ENCODE results near the gene SLC2A13. TPM values are rescaled to one million over a fixed set of nuclear protein-coding genes. Genes with fewer than 3 reads are reported as not detected.

Gene SLC2A13
- total and polyA plus RNA-seq, 10 of the 15 experiments (the other 5 are each of a cell fraction or from before 2014, with no cell fraction given), result 0.05 to 3.7 (median 0.25) TPM

GRCh38 chr12:40063414-40063813 is 42.5 kb downstream of the SLC2A13 start:
- no peak for DNase-seq (ENCODE audit: low read depth, low spot score)
- CTCF ChIA-PET, result interaction anchor here (1.3 to 1.4 kb wide), 2 partner anchors 25 to 70 kb away, joined by 3 to 5 read pairs; no protein-coding TSS in a partner anchor
- Histone ChIP-seq H3K9ac (ENCODE audit: control insufficient read depth, insufficient read depth, low read length) (no peak overlapping the region), H3K9me3 (replicated peaks; ENCODE audit: control insufficient read depth, insufficient read depth, low read length) (no peaks in the 10 kb centered on the region), H3K27ac (ENCODE audit: control insufficient read depth, insufficient read depth) (no peak overlapping the region), H2AFZ (ENCODE audit: control insufficient read depth, low read depth, low read length) (no peak overlapping the region), H3K4me3 (no peak overlapping the region), H3K79me2 (ENCODE audit: control insufficient read depth, insufficient read depth, low read length) (no peaks in the 10 kb centered on the region), H3K4me1 (ENCODE audit: control insufficient read depth, insufficient read depth, low read length) (no peaks in the 10 kb centered on the region), H4K20me1 (ENCODE audit: control insufficient read depth, insufficient read depth) (no peaks in the 10 kb centered on the region), H3K36me3 (ENCODE audit: control insufficient read depth in 2 of 2, insufficient read depth in 2 of 2, low read length in 1 of 2) (no peaks in the 10 kb centered on the region), H3K27me3 (replicated peaks in 1 of 2; ENCODE audit: control insufficient read depth in 2 of 2, insufficient read depth in 2 of 2, low read length in 1 of 2) (no peaks in the 10 kb centered on the region), H3K4me2 (ENCODE audit: control insufficient read depth, insufficient read depth) (no peak overlapping the region)
- no peak for FAIRE-seq
- in situ Hi-C loops (cut with MboI), result no loop called here
- SMC1A ChIA-PET (ENCODE audit: uncharacterized antibody, unreplicated experiment), result interaction anchor here (0.6 to 1.2 kb wide), 2 partner anchors 15 to 52 kb away, joined by 3 to 4 read pairs; no protein-coding TSS in a partner anchor
- no TSS peak for BruUV-seq (replicated peaks)
- no peak for ATAC-seq
- RAD21 ChIA-PET (ENCODE audit: unreplicated experiment), result interaction anchor here (0.6 to 1.2 kb wide), 3 partner anchors 9 to 52 kb away, joined by 3 read pairs; no protein-coding TSS in a partner anchor
- WGBS (ENCODE audit: insufficient coverage, insufficient replicate concordance, low lambda C conversion rate, missing lambda C conversion rate), result 66% methylated on average over 5 of the region's 5 CpGs
- no peak for TF ChIP-seq POLR2AphosphoS5 (IDR thresholded peaks at IDR 0.05; ENCODE audit: low read length)
- no peak for TF ChIP-seq SREBF2 (IDR thresholded peaks at IDR 0.05; ENCODE audit: low read length)
- no peak for TF ChIP-seq TAF1 (IDR thresholded peaks at IDR 0.05; ENCODE audit: borderline replicate concordance, low read depth, low read length)
- TF ChIP-seq ATF2 (IDR thresholded peaks at IDR 0.05; ENCODE audit: low read length), result no peak
- no peak for TF ChIP-seq CHD2 (IDR thresholded peaks at IDR 0.05; ENCODE audit: borderline replicate concordance, low read depth, low read length)
- no peak for TF ChIP-seq ATF7 (IDR thresholded peaks at IDR 0.05; ENCODE audit: low read depth)
- no peak for TF ChIP-seq YY1 (IDR thresholded peaks at IDR 0.05; ENCODE audit: low read depth, low read length)
- no peak for TF ChIP-seq CEBPZ (IDR thresholded peaks at IDR 0.05; ENCODE audit: low read depth, low read length)
- TF ChIP-seq RUNX3 (IDR thresholded peaks at IDR 0.05; ENCODE audit: low read length), result no peak
- TF ChIP-seq PAX8 (IDR thresholded peaks at IDR 0.05), result no peak
- no peak for TF ChIP-seq ZSCAN29 (IDR thresholded peaks at IDR 0.05)
- no peak for TF ChIP-seq BCL3 (IDR thresholded peaks at IDR 0.05; ENCODE audit: borderline replicate concordance, insufficient read depth, low read depth, low read length, poor library complexity, severe bottlenecking)
- intact Hi-C loops (cut with micrococcal nuclease; ENCODE audit: unreplicated experiment), result no loop called here
- POLR2A ChIA-PET, result interaction anchor here (0.6 kb wide), 3 partner anchors 9 to 42 kb away, joined by 3 read pairs; no protein-coding TSS in a partner anchor

Data from GM12878 (cell line).